GM10248 (cell line): ENCODE results near the gene EGR1.

Source experiments
- CTCF ChIA-PET: fragments of 300-600 bp; sonication (Branson Sonifier 250); formaldehyde crosslinking; extraction: SDS; loops from one replicate; lab custom pipeline; 2021; ENCODE audit warnings: antibody characterized with exemption; lab: Yijun Ruan, JAX
- POLR2A ChIA-PET: fragments of 350-650 bp; sonication (Branson Sonifier 250); formaldehyde crosslinking; extraction: SDS; loops from one replicate; lab custom pipeline; 2020; ENCODE audit warnings: antibody characterized with exemption; lab: Yijun Ruan, JAX
- DNase-seq: peaks from one replicate; pipeline ENCODE4 v3.0.0; 2012; ENCODE audit errors: extremely low spot score
- TF ChIP-seq, protein P1 (sequence below): IDR thresholded peaks from 2 replicates; pipeline ENCODE4 v1.5.1; 2012; ENCODE audit warnings: mild to moderate bottlenecking, low read depth; ENCODE audit errors: extremely low read depth, missing control alignments, control extremely low read depth

The EGR1 gene

DNA sequence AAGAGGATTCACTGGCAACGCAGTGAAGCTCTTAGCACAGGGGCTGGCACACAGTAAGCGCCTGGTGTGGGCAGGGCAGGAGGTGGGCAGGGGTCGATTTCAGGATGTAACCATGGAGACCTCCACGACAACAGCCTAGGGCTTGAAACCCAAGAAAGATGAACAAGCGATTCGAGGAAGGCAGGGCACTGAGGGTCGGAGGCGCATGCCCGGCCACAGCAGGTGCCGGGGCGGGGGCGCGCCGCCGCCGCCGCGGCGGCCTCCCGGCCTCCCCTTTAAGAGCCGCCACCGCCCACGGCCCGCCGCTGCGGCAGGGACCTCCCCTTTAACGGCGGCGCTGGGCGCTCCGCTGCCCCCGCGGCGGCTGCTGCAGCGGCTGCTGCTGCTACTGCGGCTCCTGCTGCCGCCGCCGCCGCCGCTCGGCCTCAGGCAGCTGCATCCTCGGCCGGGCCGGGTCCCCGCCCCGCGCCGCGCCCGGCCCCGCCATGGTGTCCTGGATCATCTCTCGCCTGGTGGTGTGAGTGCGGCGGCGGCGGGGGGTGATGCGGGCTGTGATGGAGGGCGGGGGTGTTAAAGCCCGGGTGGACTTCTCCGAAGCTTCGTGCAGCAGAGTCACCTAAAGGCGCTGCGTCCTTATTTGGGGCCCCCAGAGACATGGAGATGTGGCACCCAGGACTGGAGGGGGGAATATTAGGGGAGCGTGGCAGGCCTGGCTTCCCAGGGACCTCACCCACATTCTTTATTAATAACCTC, 26.4 kb upstream of the EGR1 start, which contains the start of gene REEP2:
TSS of gene REEP2 (plus strand) at position 334 of the 753 bp plus-strand sequence. CDS start at position 486, 152 bp downstream.
- POLR2A ChIA-PET, result interaction anchor here (0.5 to 2.2 kb wide), 2 partner anchors 27 to 684 kb away, joined by 5 to 10 read pairs; partner anchors contain the start of gene EGR1
- CTCF ChIA-PET, result interaction anchor here (0.6 to 3.8 kb wide), 9 partner anchors 10 to 253 kb away, joined by 3 to 39 read pairs (median 3); partner anchors contain the start of gene KDM3B
- DNase-seq, result peak; percentile 90
- TF ChIP-seq, protein P1, sequence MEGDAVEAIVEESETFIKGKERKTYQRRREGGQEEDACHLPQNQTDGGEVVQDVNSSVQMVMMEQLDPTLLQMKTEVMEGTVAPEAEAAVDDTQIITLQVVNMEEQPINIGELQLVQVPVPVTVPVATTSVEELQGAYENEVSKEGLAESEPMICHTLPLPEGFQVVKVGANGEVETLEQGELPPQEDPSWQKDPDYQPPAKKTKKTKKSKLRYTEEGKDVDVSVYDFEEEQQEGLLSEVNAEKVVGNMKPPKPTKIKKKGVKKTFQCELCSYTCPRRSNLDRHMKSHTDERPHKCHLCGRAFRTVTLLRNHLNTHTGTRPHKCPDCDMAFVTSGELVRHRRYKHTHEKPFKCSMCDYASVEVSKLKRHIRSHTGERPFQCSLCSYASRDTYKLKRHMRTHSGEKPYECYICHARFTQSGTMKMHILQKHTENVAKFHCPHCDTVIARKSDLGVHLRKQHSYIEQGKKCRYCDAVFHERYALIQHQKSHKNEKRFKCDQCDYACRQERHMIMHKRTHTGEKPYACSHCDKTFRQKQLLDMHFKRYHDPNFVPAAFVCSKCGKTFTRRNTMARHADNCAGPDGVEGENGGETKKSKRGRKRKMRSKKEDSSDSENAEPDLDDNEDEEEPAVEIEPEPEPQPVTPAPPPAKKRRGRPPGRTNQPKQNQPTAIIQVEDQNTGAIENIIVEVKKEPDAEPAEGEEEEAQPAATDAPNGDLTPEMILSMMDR, result no peak

DNA sequence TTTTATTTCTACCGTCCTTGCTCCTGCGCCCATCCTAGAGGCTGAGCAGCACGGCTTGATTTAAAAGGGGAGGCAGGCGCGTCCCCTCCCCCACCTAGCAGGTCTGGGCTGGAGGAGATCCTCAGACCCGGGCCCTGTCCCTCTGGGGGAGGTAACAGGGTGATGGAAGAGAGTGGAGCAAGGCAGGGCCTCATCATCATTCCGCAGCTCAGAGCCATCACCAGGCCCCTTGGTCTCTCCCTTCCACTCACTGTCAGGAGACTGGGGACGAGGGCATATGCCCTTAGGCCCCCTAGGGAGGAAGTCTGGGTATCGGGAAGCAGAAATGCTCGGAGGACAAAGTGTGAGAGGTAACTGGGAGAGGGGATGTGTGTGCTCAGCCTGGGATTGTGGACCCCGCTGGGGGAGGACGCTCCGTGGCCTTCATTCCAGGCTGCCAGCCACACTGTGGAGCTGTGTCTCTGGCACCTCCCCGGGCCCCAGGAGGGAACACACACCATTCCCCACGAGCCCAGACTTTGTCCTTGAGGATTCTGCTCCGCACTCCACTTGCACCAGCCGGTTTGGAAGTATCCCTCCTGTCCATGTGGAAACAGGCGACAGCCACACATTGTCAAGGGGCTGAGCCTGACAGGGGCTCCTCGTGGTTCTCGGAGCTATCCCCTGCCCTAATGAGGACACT, 25.7 kb upstream of the EGR1 start:
- POLR2A ChIA-PET, result interaction anchor here (2.2 kb wide), 1 partner anchor 26 kb away, joined by 10 read pairs; the partner anchor contains the start of gene EGR1
- TF ChIP-seq, protein P1, result no peak
- CTCF ChIA-PET, result interaction anchor here (1.0 to 3.8 kb wide), 5 partner anchors 9 to 87 kb away, joined by 3 to 39 read pairs (median 3); partner anchors contain the start of gene KDM3B
- no peak for DNase-seq

DNA sequence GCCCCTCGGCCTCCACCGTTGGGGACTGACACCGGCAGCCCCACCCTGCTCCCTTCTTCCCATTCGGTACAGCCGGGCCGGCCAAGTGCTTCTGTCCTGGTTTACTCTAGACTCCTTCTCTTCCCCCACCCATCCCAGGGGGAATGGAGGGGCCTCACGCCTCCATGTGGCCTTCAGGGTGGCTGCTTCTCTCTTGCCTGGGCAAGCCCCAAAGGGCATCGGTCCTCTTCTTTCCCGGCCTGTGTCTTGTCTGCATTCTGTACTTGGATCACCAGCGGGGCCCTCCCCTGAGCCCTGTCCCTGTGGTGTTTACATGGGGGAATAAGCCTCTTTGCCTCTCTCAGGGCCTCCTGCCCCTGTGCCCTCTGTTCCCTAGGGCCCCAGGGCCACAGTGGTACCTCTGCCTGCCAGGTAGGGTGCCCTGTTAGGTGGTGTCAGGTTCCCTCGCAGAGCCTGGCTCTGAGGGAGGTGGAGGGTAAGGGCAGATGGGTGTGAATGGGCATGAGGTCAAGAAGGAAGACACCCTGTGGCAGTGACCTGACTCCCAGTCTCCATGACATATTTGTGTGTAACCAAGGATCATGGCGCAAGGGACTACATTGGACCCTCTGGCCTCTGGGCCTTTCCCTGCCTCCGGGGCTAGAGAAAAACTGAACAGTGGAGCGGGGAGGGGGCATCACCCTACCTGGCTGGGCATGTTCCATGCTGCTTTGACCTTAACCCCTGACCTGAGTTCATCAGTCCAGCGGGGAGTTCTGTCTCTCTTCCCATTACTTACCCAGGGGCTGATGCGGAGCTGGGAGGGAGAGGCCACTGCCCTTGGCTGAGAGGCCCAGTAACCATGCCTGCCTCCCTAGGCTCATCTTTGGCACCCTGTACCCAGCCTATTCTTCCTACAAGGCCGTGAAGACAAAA, 24.9 kb upstream of the EGR1 start:
- ChIA-PET CTCF (interaction anchor here (1.2 to 3.8 kb wide), 3 partner anchors 8 to 88 kb away, joined by 3 to 39 read pairs (median 3); partner anchors contain the start of gene KDM3B), POLR2A (no interaction called here)
- TF ChIP-seq, protein P1, result no peak
- DNase-seq, result no peak

DNA sequence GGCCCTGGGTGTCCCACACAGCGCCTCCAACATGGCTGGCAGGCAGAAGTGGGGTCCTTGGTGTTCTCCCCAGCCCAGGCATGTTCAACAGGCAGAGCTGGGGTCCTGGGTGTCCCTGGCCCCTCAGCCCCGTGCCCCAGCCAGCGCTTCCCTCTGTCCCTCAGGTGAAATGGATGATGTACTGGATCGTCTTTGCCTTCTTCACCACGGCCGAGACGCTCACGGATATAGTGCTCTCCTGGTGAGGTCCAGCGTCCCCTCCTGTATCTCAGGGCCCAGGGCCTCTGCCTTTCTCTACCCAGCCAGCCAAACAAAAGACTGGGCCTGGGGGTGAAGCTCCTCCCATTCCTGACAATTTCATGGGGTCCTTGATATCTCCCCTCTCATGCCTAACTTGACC, 24.1 kb upstream of the EGR1 start:
- POLR2A ChIA-PET, result interaction anchor here (0.7 kb wide), 1 partner anchor 72 kb away, joined by 3 read pairs; no protein-coding TSS in a partner anchor
- TF ChIP-seq, protein P1, result no peak
- CTCF ChIA-PET, result interaction anchor here (1.0 kb wide), 1 partner anchor 10 kb away, joined by 3 read pairs; no protein-coding TSS in a partner anchor
- no peak for DNase-seq

DNA sequence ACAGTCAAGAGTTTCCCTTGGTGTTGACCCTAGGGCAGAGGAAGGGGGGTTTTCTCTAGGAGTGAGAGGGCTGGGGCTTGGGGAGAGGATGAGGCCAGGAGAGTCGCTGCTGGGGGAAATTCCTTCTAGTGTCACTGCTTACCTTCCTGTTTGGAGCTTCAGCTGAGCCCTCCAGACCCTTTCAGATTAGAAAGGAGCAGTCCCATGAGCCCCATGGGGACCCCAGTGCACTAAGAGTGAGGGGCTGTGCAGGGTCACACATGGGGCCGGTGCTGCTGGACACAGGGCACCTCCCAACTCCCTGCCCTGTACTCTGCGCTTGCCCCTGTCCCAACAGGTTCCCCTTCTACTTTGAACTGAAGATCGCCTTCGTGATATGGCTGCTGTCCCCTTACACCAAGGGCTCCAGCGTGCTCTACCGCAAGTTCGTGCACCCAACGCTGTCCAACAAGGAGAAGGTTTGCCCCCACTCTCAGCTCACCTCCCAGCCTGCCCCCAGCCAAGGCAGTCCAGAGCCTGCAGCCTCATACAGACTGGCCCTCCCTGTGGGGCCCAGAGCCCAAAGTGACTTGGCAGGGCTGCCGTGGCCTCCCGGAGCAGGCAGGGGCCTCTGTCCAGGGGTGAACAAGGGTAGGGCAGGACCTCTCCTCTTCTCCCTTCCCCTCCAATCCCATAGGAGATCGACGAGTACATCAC, 21.1 kb upstream of the EGR1 start:
- ChIA-PET POLR2A (interaction anchor here (2.5 kb wide), 1 partner anchor 21 kb away, joined by 10 read pairs; the partner anchor contains the start of gene EGR1), CTCF (interaction anchor here (2.7 kb wide), 1 partner anchor 60 kb away, joined by 11 read pairs; no protein-coding TSS in a partner anchor)
- DNase-seq, result no peak
- TF ChIP-seq, protein P1, result no peak
